ENCODE results near the gene ATN1. TPM values are rescaled to one million over a fixed set of nuclear protein-coding genes. Genes with fewer than 3 reads are reported as not detected.

ATN1 gene
- total RNA-seq, 4 donors from 2014 or later, result 49.0 to 136 (median 95.2) TPM

DNA sequence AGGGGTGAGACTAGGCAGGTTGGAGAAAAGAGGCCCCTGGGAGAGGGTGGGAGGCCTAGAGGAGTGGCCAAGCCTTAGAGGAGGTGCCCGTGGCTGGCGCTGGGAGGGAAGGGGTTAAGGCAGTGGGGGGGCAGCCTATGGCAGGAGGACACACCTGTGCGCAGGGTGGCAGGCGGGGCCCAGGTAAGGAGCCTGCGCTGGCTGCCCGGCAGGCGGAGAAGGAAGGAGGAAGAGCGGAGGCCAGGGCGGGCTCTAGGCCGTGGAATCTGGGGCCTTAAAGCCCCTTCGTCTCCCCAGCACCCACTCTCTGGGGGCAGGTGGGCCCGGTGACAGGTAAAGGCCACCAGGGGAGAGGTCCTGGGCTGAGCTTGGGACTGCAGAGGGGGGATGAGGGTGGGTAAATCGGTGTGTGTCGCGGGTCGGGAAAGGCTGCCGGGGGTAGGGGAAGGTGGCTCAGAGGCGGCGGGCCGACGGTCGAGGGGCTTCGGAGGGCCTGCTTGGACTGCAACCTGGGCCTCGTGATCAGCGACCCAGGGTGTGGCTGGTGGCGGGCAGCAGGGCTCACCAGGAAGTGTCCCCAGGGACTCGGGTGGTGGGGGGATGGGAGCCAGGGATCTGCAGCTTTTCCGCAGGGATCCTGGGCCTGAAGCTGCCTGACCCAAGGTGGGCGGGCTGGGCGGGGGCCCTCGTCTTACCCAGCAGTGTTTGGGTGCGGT is 35.4 kb downstream of the ATN1 start:
- H3K9me3 ChIP-seq, result no peaks in the 10 kb centered on the region
- no peak for ATAC-seq
- TF ChIP-seq EP300 (IDR thresholded peaks at IDR 0.05), result no peak
- no peak for TF ChIP-seq POLR2A (IDR thresholded peaks at IDR 0.05)
- TF ChIP-seq POLR2AphosphoS5 (IDR thresholded peaks at IDR 0.05), result no peak
- TF ChIP-seq, protein P1, sequence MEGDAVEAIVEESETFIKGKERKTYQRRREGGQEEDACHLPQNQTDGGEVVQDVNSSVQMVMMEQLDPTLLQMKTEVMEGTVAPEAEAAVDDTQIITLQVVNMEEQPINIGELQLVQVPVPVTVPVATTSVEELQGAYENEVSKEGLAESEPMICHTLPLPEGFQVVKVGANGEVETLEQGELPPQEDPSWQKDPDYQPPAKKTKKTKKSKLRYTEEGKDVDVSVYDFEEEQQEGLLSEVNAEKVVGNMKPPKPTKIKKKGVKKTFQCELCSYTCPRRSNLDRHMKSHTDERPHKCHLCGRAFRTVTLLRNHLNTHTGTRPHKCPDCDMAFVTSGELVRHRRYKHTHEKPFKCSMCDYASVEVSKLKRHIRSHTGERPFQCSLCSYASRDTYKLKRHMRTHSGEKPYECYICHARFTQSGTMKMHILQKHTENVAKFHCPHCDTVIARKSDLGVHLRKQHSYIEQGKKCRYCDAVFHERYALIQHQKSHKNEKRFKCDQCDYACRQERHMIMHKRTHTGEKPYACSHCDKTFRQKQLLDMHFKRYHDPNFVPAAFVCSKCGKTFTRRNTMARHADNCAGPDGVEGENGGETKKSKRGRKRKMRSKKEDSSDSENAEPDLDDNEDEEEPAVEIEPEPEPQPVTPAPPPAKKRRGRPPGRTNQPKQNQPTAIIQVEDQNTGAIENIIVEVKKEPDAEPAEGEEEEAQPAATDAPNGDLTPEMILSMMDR (IDR thresholded peaks at IDR 0.05), result no peak
- H3K27me3 ChIP-seq, result no peaks in the 10 kb centered on the region
- peaks cover 0 to 37% of the 10 kb centered on the region in 2 donors for H3K36me3 ChIP-seq
- H3K4me1 ChIP-seq, result peaks cover 0 to 69% (median 9%) of the 10 kb centered on the region in 3 donors
- H3K27ac ChIP-seq, result peak overlapping the region in 3 of 4 donors; percentile 9 to 82 (median 81)
- 77 to 80% methylated on average over 2 to 22 of the region's 32 CpGs for WGBS, 2 donors (ENCODE audit: low coverage in 1 of 2)
- H3K4me3 ChIP-seq, result no peak overlapping the region

DNA sequence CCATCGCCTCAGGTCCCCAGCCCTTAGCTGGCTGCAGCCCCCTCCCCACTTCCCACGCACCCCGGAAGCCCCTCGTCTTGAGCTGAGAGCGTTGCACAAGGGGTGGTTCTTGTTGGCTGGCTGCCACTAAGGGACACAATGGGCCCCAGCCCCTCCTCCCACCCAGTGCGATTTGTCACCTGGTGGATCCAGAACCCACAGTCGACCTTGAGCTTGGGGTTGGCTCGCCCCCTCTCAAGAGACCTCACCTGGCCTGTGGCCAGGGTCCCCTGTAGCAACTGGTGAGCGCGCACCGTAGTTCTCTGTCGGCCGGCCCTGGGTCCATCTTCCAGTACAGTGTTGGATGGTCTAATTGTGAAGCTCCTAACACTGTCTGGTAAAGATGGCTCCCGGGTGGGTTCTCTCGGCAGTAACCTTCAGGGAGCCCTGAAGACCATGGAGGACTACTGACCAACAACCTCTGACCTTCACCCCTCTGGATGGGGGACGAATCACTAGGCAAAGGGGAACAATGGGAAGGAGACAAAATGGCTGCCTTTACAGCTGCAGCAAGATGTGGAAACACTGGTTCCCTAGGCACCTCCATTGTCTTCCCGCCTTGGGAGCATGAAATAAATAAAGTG is 36.1 kb downstream of the ATN1 start:
- Histone ChIP-seq H3K4me1 (peaks cover 0 to 70% (median 14%) of the 10 kb centered on the region in 3 donors), H3K36me3 (peaks cover 0 to 44% of the 10 kb centered on the region in 2 donors), H3K27me3 (no peaks in the 10 kb centered on the region), H3K27ac (peak overlapping the region in 3 of 4 donors; percentile 81 to 84 (median 82)), H3K4me3 (no peak overlapping the region), H3K9me3 (no peaks in the 10 kb centered on the region)
- ATAC-seq, result no peak
- WGBS, 2 donors (ENCODE audit: low coverage in 1 of 2), result 62 to 67% methylated on average over 2 of the region's 17 CpGs
- TF ChIP-seq, protein P1 (IDR thresholded peaks at IDR 0.05), result no peak
- no peak for TF ChIP-seq EP300 (IDR thresholded peaks at IDR 0.05)
- TF ChIP-seq POLR2AphosphoS5 (IDR thresholded peaks at IDR 0.05), result no peak
- TF ChIP-seq POLR2A (IDR thresholded peaks at IDR 0.05), result no peak

DNA sequence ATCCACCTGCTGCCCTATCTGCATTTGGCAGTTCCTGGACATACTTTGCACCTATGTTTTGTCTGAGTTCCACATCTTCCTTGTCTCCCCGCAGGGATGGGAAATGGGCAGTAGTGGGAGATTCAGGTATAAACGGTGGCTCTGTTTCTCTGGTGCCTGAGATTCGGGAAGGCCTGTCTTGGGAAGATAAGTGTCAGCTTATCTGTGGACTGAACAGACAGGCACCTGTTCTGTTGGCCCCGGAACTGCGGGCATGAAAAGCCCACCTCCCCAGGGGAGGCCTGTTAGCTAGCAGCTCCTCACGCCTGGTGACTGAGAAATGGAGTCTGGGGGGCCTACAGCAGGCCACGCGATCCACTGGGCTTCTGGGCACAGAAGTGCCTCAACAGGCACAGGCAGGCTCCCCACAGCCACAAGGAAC is 36.9 kb downstream of the ATN1 start:
- Histone ChIP-seq H3K9me3 (no peaks in the 10 kb centered on the region), H3K27me3 (no peaks in the 10 kb centered on the region), H3K4me3 (no peak overlapping the region), H3K36me3 (peaks cover 0 to 45% of the 10 kb centered on the region in 2 donors), H3K4me1 (peaks cover 4 to 71% (median 21%) of the 10 kb centered on the region in 3 donors), H3K27ac (peak overlapping the region; percentile 22 to 84 (median 82))
- 58% methylated on average over 2 of the region's 8 CpGs for WGBS, 2 donors (ENCODE audit: low coverage in 1 of 2)
- TF ChIP-seq POLR2A (IDR thresholded peaks at IDR 0.05) (no peak), EP300 (IDR thresholded peaks at IDR 0.05) (no peak), POLR2AphosphoS5 (IDR thresholded peaks at IDR 0.05) (no peak)
- TF ChIP-seq, protein P1 (IDR thresholded peaks at IDR 0.05), result no peak
- ATAC-seq, result peak; percentile 1

DNA sequence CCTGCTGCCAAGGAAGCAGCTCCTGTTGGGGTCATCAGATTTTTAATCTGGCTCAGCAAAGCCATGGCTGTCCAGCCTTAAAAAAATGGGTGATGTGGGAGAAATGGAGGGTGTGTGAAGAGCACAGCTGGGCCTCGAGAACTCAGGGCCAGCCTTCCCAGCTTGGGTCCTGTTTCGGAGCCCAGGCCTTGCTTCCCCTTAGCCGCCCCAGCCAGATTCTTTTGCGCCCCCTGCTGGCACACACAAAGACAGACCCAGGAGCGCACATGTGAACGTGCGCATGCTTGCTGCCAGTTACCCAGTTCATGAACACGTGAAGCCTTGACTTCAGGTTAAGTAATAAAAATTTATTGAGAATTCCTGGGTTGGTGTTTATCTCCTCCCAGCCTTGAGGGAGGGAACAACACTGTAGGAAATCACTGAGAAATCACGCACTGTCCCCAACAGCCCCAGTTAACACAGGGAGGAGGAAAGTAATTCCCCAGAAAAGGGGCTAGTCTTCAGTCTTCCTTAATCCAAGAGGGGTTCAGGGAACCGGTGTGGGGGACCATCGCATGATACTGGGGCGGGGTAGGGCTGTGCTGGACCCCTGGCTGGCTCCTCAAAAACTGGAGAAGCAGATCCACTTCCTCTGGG is 37.4 kb downstream of the ATN1 start:
- WGBS, 2 donors (ENCODE audit: low coverage in 1 of 2), result 0 to 10% methylated on average over 1 to 9 of the region's 12 CpGs
- peak; percentile 84 for ATAC-seq
- Histone ChIP-seq H3K9me3 (no peaks in the 10 kb centered on the region), H3K4me1 (peaks cover 4 to 71% (median 25%) of the 10 kb centered on the region in 3 donors), H3K27ac (peak overlapping the region; percentile 22 to 84 (median 82)), H3K27me3 (no peaks in the 10 kb centered on the region), H3K4me3 (no peak overlapping the region), H3K36me3 (peaks cover 0 to 45% of the 10 kb centered on the region in 2 donors)
- TF ChIP-seq, protein P1 (IDR thresholded peaks at IDR 0.05), result peak in 3 of 4 experiments; percentile 90 to 94 (median 92)
- no peak for TF ChIP-seq EP300 (IDR thresholded peaks at IDR 0.05)
- no peak for TF ChIP-seq POLR2A (IDR thresholded peaks at IDR 0.05)
- TF ChIP-seq POLR2AphosphoS5 (IDR thresholded peaks at IDR 0.05), result peak; percentile 48
